Panc1 (cell line): ENCODE results near the gene UPF3A. TPM values are rescaled to one million over a fixed set of nuclear protein-coding genes. Genes with fewer than 3 reads are reported as not detected.

ENCODE experiments used
- ATAC-seq: fragments of 200-7000 bp; cut with Tn5 transposase; 2 replicates; pipeline ENCODE4 v1.9.1; 2020; ENCODE audit warnings: mild to moderate bottlenecking, moderate library complexity
- BruUV-seq: library from RNA; stranded (reverse); fragments of 400-500 nt; replicated peaks from 2 replicates; lab custom pipeline; 2021; lab: Mats Ljungman, UMichigan
- CTCF ChIA-PET: fragments of 300-600 bp; sonication (Branson Sonifier 250); formaldehyde crosslinking; loops from one replicate; lab custom pipeline; 2022; ENCODE audit warnings: antibody characterized with exemption; lab: Charles Lee
- POLR2A ChIA-PET: fragments of 300-600 bp; sonication (Branson Sonifier 250); formaldehyde crosslinking; loops from one replicate; lab custom pipeline; 2022; ENCODE audit warnings: antibody characterized with exemption; lab: Charles Lee
- DNase-seq: peaks from one replicate; pipeline ENCODE4 v3.0.0-alpha.2; 2010; ENCODE audit warnings: low read depth, low spot score
- H3K27ac ChIP-seq: 2 replicates; pipeline ENCODE4 v1.5.1; 2011; ENCODE audit warnings: mild to moderate bottlenecking, low read length, inconsistent platforms
- H3K27me3 ChIP-seq: fragments of 200-500 bp; sonication (Bioruptor generic); 2 replicates; pipeline ENCODE4 v1.6.0; 2014; ENCODE audit warnings: low read length, inconsistent platforms; ENCODE audit not compliant: control insufficient read depth, insufficient read depth
- H3K36me3 ChIP-seq: fragments of 200-500 bp; sonication (Bioruptor generic); 2 replicates; pipeline ENCODE4 v1.5.1; 2014; ENCODE audit warnings: inconsistent platforms, mild to moderate bottlenecking, low read length, moderate library complexity; ENCODE audit not compliant: control insufficient read depth, insufficient read depth
- H3K4me1 ChIP-seq: 2 replicates; pipeline ENCODE4 v1.5.1; 2011; ENCODE audit warnings: inconsistent platforms, mild to moderate bottlenecking, low read length, moderate library complexity; ENCODE audit not compliant: control insufficient read depth, insufficient read depth
- H3K4me3 ChIP-seq, 2 experiments: 2 replicates each; pipeline ENCODE4 v1.5.1; 2011 to 2012; ENCODE audit warnings: low read depth in 2 of 2, low read length in 2 of 2, mild to moderate bottlenecking in 2 of 2, inconsistent platforms in 1 of 2, moderate library complexity in 1 of 2
- H3K9me3 ChIP-seq: fragments of 200-500 bp; sonication (Bioruptor generic); 2 replicates; pipeline ENCODE4 v1.5.1; 2014; ENCODE audit warnings: low read depth, mild to moderate bottlenecking, inconsistent platforms, low read length, moderate library complexity; ENCODE audit not compliant: control insufficient read depth, insufficient read depth
- CTCF ChIP-seq: fragments of 450-650 bp; IDR thresholded peaks from 2 replicates; pipeline ENCODE4 v1.5.1; 2017; ENCODE audit warnings: mild to moderate bottlenecking
- POLR2AphosphoS5 ChIP-seq: IDR thresholded peaks from 2 replicates; pipeline ENCODE4 v1.6.1; 2012; ENCODE audit warnings: mild to moderate bottlenecking, low read depth, low read length, moderate library complexity
- REST ChIP-seq, 2 experiments: IDR thresholded peaks; 2 replicates each; pipeline ENCODE4 v1.6.1; 2011 to 2012; ENCODE audit warnings: low read depth in 2 of 2, control low read depth in 1 of 2, low read length in 1 of 2, mild to moderate bottlenecking in 1 of 2, moderate library complexity in 1 of 2; ENCODE audit not compliant: insufficient read depth in 1 of 2
- SIN3A ChIP-seq: IDR thresholded peaks from 2 replicates; pipeline ENCODE4 v1.6.1; 2012; ENCODE audit warnings: low read depth, mild to moderate bottlenecking, low read length, moderate library complexity, borderline replicate concordance; ENCODE audit not compliant: insufficient read depth
- TCF7L2 ChIP-seq: IDR thresholded peaks from 2 replicates; pipeline ENCODE4 v1.6.1; 2011; ENCODE audit warnings: mild to moderate bottlenecking, low read depth, low read length, inconsistent platforms
- in situ Hi-C: cut with HindIII; loops from 2 replicates; pipeline ENCODE4 v1.10.0; 2016; ENCODE audit warnings: low sequenced_read_pairs, low pct_unique_long_range_greater_than_20kb
- intact Hi-C: fragments of 100-400 bp; cut with micrococcal nuclease; formaldehyde crosslinking; loops from one replicate; pipeline ENCODE4 v1.10.0; 2022; ENCODE audit not compliant: unreplicated experiment
- total RNA-seq: library from RNA; stranded (reverse); gene quantifications from one replicate; pipeline ENCODE4 v1.2.1, GENCODE V29; 2021; ENCODE audit not compliant: unreplicated experiment

The UPF3A gene
- total RNA-seq, 1 experiment from 2014 or later = 36.3 TPM

- in situ Hi-C loops = no loop called here
- POLR2A ChIA-PET = no interaction called here
Measured at GRCh38 chr13:114296448-114296847, 15.0 kb downstream of the UPF3A start.

GRCh38 chr13:114296902-114297301 is 15.5 kb downstream of the UPF3A start:
- intact Hi-C loops = no loop called here
- TSS peak; percentile 47 for BruUV-seq
- ChIA-PET CTCF (no interaction called here), POLR2A (no interaction called here)
- in situ Hi-C loops = no loop called here
- no peak for DNase-seq
- no peak for ATAC-seq
- Histone ChIP-seq H3K27me3 (no peaks in the 10 kb centered on the region), H3K4me1 (no peaks in the 10 kb centered on the region), H3K4me3 (no peak overlapping the region), H3K36me3 (no peaks in the 10 kb centered on the region), H3K27ac (no peak overlapping the region), H3K9me3 (no peaks in the 10 kb centered on the region)
- TF ChIP-seq CTCF (no peak), TCF7L2 (no peak), SIN3A (no peak), POLR2AphosphoS5 (no peak), REST (IDR thresholded peaks at IDR 0.05; ENCODE audit: insufficient read depth in 1 of 2, low read depth in 2 of 2, low read length in 1 of 2) (no peak)

More at GRCh38 chr13:114296448-114296847, 15.0 kb downstream of the UPF3A start:
- CTCF ChIA-PET = no interaction called here
- H3K9me3 ChIP-seq = no peaks in the 10 kb centered on the region
- BruUV-seq = no TSS peak
- H3K27me3 ChIP-seq = no peaks in the 10 kb centered on the region
- ATAC-seq = no peak
- H3K36me3 ChIP-seq = no peaks in the 10 kb centered on the region
- H3K27ac ChIP-seq = no peak overlapping the region
- H3K4me1 ChIP-seq = no peaks in the 10 kb centered on the region
- no peak overlapping the region for H3K4me3 ChIP-seq
- TF ChIP-seq POLR2AphosphoS5 = no peak
- no peak for TF ChIP-seq TCF7L2
- no peak for TF ChIP-seq CTCF
- TF ChIP-seq SIN3A = no peak
- TF ChIP-seq REST (IDR thresholded peaks at IDR 0.05; ENCODE audit: insufficient read depth in 1 of 2, low read depth in 2 of 2, low read length in 1 of 2) = no peak
- DNase-seq = no peak
- intact Hi-C loops = no loop called here
